GM19397 (cell line): ENCODE measurements around the gene MAP3K7CL.
"Not testable (repeated sequence)": the region's sequence is repeated elsewhere in the genome, so short reads cannot be mapped to it uniquely, and the experiment has no call there.

ENCODE experiments used
- ATAC-seq: cut with Tn5 transposase; IDR thresholded peaks from one replicate; pipeline ENCODE4 v1.9.1; 2021; ENCODE audit warnings: mild to moderate bottlenecking, moderate library complexity; ENCODE audit not compliant: unreplicated experiment

Gene MAP3K7CL

DNA sequence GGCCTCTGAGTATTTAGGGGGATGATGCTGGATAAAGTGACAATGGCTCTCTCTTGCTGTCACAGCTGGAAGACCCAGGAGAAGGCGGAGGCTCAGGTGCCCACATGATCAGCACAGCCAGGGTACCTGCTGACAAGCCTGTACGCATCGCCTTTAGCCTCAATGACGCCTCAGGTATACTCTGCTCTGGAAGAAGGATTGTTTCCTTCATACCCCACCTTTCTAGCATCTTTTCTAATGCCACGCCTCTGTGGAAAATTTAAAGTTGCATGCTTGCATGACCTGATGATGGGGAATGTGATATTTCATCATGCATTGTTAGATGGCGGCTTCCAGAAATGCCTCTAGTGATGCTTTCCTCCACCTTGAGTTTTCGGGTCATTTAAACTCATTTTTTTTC lies 2.8 kb downstream of the MAP3K7CL start:
- ATAC-seq: no peak

DNA sequence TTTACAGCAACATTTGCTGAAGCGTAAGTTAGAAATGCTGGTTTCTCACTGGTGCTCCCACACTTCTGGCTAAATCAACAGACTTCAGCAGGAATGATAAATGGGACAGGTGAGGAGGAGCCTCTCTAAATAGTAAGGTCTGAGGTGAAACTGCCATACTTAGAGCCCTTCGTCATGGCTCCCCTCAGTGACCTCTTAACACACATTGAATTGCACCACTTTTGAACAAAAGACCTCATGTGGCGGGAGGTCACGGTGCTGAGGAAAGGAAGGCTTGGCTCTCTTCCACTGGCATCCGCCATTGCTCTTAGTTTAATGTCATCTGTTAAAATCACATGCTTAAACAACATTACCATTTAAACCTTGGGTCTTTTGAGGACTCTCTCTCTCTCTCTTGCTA lies 3.4 kb downstream of the MAP3K7CL start:
- ATAC-seq: no peak

- no peak for ATAC-seq
Measured at GRCh38 chr21:29135481-29135880, 5.0 kb downstream of the MAP3K7CL start.

DNA sequence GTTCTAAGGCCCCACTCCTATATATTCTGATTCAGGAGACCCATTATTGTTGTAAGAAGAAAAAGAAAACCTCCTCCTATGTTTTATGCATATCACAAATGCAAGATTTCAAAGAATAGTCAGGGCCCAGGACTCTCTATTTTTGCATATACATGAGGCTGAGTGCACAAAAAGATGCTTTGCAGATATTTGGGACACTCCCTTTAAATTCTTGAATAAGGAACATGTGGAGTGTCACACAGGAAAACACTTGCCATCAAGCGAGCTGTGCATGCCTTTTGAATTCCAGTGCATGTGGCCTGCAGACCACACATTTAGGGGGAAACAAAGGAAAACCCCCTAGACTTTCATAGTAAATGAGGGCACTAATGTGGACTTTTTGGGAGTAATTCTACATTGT lies 5.6 kb downstream of the MAP3K7CL start:
- no peak for ATAC-seq

- ATAC-seq: no peak
Measured at GRCh38 chr21:29144736-29145353, 14.4 kb downstream of the MAP3K7CL start.

DNA sequence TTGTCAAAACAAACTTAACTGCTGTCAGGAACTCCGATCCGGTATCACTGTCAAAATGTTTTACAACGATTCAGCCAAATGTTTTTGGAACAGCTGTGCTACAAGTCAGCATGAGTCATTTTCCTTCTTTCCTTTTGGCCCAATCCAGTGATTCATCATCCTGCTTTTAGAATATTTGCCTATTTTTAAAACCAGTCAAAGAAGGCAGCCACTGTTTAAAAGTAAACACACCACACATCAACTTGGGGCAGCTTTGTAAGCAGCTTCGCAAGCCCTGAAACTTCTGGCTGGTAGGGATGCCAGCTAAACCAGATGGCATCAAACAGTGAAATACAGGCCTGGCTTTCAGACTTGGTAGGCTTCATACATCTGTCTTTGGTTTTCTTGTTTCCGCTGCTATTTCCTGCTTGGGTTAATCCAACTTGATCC lies 14.9 kb downstream of the MAP3K7CL start:
- ATAC-seq: no peak

DNA sequence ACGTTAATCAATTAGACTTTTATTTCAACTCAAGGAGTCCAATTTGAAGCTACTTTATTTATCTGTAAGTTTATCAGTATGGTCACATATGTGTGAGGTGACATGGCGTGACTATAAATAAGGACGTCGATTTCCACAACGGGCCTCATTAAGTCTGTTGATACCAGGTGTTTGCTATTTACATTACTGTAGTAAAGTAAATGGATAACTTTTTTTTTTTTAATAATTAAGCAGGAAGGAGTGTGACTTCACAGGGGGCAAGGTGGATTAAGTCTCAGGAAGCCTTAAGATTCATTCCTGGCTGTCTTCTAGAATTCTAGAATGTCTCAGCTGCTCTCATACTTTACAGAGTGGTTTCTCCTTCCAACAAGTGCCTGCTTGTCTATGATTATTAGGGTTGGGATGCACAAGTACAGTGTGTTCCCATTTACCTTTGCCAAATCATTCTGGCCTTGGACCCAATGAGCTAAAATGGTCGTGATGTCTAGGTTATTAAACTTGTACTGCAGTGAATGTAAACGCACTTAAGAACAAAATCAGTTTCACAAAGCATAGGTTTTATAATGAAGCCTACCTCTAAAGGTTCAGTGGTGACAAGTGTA lies 15.5 kb downstream of the MAP3K7CL start:
- ATAC-seq: no peak

- ATAC-seq: no peak
Measured at GRCh38 chr21:29146726-29147125, 16.3 kb downstream of the MAP3K7CL start.

DNA sequence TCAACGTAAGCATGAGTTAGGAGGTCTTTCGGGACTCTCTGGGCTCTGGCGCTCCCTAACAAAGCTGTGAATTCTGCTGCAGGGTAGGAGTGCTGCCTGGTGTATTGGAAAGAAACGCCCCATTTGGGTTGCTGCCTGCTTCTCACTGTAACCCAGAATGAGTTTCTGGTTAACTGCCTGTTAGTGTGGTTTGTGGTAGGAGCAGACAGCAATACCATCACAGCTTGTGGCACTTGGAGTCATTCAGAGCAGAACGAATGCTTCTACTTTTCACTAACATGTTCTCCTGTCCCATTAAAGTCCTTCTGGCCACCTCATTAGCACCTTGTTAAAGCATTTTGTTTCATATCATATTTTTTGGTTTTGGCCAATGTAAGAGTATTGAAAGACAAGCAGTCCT lies 18.1 kb downstream of the MAP3K7CL start:
- no peak for ATAC-seq

GRCh38 chr21:29149808-29150425 lies 19.5 kb downstream of the MAP3K7CL start:
- no peak for ATAC-seq

DNA sequence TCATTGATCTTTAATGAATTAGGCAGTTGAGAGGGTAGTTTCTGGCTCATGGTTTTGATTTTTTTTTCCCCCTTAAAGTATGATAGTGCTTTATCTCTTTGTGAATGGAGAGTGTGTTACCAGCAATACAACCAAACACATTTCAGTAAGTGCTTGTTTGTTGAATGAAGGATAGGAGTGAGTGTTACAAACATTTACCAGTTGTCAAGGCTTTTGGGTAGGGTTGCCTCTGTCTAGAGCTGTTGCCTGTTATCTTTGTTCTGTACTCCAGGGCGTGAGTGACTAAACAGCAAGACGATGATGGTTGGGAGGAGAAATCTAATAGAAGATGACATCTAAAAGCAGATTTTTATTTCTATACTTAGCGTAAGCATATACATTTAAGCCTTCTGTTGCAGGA lies 21.5 kb downstream of the MAP3K7CL start:
- ATAC-seq: no peak

DNA sequence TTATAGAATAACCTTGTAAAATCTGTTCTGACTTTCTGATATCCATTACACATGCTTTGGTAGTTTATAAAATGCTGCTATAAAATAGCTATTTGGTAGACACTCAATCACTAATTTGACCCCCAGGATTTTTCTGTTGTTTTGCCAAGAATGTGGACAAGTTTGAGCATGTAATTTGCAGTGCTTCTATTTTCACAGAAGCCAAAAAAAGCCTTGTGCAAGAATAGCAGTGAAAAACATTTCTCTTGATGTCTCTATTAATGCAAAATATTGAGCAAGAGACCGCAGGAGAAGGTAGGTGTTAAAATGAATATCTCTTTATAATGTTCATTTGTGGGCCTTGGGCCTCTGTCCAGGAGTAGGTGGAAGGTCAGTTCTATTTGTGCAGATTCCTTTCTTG lies 22.5 kb downstream of the MAP3K7CL start:
- no peak for ATAC-seq

DNA sequence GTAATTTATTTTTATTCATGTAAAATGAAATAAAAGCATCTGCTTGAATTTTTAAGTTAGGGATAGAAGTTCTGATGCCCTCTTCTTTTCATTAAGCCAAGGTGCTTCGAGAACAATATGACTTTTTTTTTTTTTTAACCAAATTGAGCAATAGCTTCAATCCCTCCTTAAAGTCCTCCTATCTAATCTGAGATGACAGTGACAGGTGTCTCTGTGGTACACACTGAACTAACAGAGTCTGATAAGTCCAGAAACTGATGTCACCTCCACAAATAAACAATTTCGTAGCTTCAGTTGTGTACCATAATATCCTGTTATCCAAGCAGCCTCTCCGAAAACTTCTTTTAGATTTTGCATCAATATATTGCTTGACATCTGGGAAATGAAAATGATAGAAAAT lies 23.8 kb downstream of the MAP3K7CL start:
- ATAC-seq: no peak

DNA sequence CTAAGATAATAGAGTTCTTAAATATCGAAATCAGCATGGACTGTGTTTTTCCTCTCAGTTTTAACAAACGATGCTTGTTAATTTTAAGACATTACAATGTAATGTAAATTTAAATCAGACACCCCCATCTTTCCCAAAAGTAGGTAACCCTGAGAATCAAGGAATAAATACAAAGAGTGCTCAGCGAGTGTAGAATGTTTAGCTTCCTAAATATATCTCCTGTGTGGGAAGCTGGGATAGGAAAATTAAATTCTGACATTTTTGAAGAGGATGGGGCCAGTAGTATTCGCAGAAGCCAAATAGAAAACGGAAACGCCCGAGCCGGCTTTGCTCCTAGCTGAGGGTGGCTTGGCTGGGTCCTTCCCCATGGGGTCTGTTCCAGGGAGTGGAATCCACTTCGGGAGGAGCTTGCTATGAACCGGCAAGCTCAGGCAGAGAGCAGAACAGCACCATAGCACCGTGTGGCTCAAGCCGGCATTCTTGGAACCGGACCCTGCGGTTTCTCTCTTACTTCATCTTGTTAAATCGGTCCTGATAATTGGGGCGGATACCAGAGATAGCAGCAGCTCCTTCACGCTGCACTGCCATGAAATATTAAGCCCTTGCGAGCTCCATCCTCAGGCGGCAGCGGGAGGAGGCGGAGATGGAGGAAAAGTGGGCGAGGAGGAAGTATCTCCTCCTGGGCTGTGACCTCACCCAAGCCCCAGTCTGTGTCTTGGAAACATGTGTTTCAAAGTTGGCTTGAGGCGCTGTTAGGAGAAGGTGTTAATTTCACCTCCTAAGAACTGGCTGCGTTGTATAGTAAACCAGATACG lies 24.9 kb downstream of the MAP3K7CL start:
- ATAC-seq: no peak

- no peak for ATAC-seq
Measured at GRCh38 chr21:29155933-29156260, 25.5 kb downstream of the MAP3K7CL start.

DNA sequence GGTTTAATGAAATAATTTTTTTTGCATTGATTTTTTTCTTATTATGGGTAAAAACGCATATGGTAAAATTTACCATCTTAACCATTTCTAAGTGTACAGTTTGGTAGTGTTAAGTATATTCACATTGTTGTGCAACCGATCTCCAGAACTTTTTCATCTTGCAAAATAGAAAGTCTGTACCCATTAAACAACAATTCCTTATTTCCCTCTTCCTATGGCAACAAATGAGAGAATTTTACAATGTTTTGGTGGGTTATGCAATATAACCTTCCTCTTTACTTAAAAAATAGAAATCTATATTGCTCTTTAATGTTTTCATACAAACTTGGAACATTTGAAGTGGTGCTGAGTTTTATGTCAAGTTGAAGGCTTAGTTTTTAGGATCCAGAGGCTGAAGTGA lies 26.6 kb downstream of the MAP3K7CL start:
- no peak for ATAC-seq

- no peak for ATAC-seq
Measured at GRCh38 chr21:29159842-29160241, 29.4 kb downstream of the MAP3K7CL start.

- not testable (repeated sequence) for ATAC-seq
Measured at GRCh38 chr21:29162825-29163224, 32.4 kb downstream of the MAP3K7CL start.

DNA sequence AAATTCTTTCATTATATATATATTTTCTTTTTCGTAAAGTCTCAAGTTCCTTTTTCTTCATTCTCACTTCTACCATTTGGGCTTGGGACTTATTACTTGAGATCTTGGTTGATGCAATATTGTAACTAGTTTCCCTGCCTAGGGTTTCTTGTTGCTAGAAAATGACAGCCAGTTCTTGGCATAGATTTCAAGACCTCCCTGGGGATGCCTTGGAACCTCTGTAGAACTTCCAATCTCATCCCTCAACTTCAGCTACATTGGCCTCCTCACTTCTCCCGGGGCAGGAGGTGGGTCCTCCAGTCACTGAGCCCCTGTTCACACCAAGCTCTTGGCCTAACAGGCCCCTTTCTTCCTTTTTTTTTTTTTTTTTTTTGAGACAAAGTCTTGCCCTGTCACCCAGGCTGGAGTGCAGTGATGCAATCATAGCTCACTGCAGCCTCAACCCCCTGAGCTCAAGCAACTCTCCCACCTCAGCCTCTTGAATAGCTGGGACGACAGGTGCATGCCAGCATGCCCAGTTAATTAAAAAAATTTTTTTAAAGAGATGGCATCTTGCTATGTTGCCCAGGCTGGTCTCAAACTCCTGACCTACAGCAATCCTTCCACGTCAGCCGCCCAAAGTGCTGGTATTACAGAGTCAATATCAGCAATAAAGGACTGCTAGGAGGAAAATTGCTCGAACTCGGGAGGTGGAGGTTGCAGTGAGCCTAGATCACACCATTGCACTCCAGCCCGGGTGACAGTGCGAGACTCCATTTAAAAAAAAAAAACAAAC lies 33.1 kb downstream of the MAP3K7CL start:
- no peak for ATAC-seq

GRCh38 chr21:29164323-29164942 lies 34.0 kb downstream of the MAP3K7CL start:
- no peak for ATAC-seq

- ATAC-seq: no peak
Measured at GRCh38 chr21:29166323-29166722, 35.9 kb downstream of the MAP3K7CL start.
